Liver (tissue), 9 donors: ENCODE measurements around the gene SIK3. TPM values are rescaled to one million over a fixed set of nuclear protein-coding genes. Genes with fewer than 3 reads are reported as not detected.

Experiments
- DNase-seq: peaks from one replicate; pipeline ENCODE4 v3.0.0-alpha.2; 2017; ENCODE audit warnings: low spot score
- H3K27ac ChIP-seq, 2 donors: one replicate each; pipeline ENCODE4 v1.7.0; 2013; ENCODE audit warnings: inconsistent platforms in 2 of 2, low read length in 2 of 2, control low read depth in 1 of 2, low read depth in 1 of 2, mild to moderate bottlenecking in 1 of 2
- H3K27me3 ChIP-seq, 4 donors: one replicate each; pipeline versions ENCODE4 v1.6.1 to v1.7.0; 2013; ENCODE audit warnings: low read length in 3 of 4, inconsistent platforms in 1 of 4, mild to moderate bottlenecking in 1 of 4, moderate library complexity in 1 of 4; ENCODE audit not compliant: control insufficient read depth in 4 of 4, insufficient read depth in 4 of 4
- H3K36me3 ChIP-seq, 4 donors: one replicate each; pipeline versions ENCODE4 v1.6.1 to v1.7.0; 2013; ENCODE audit warnings: low read length in 3 of 4, mild to moderate bottlenecking in 3 of 4, low read depth in 1 of 4, moderate library complexity in 1 of 4; ENCODE audit not compliant: control insufficient read depth in 4 of 4, insufficient read depth in 3 of 4
- H3K4me1 ChIP-seq, 4 donors: one replicate each; pipeline versions ENCODE4 v1.6.1 to v1.7.0; 2013; ENCODE audit warnings: low read length in 3 of 4, mild to moderate bottlenecking in 3 of 4, moderate library complexity in 1 of 4; ENCODE audit not compliant: control insufficient read depth in 4 of 4, insufficient read depth in 4 of 4
- H3K4me3 ChIP-seq, 3 donors: one replicate each; pipeline versions ENCODE4 v1.6.1 to v1.7.0; 2013; ENCODE audit warnings: low read length in 3 of 3, control low read depth in 1 of 3, low read depth in 1 of 3, mild to moderate bottlenecking in 1 of 3
- H3K9ac ChIP-seq, 2 donors: one replicate each; pipeline ENCODE4 v1.7.0; 2013; ENCODE audit warnings: low read length in 2 of 2, mild to moderate bottlenecking in 2 of 2, moderate library complexity in 2 of 2, control low read depth in 1 of 2, low read depth in 1 of 2
- H3K9me3 ChIP-seq, 4 donors: one replicate each; pipeline versions ENCODE4 v1.6.1 to v1.7.0; 2013; ENCODE audit warnings: low read length in 3 of 4; ENCODE audit not compliant: control insufficient read depth in 4 of 4
- ATF3 ChIP-seq: IDR thresholded peaks from 2 replicates; pipeline ENCODE4 v1.6.1; 2016; ENCODE audit warnings: antibody characterized with exemption
- EGR1 ChIP-seq, 2 donors: IDR thresholded peaks; 2 replicates each; pipeline ENCODE4 v1.6.1; 2016 to 2018; ENCODE audit warnings: antibody characterized with exemption in 2 of 2, low read depth in 2 of 2
- FOXA1 ChIP-seq: IDR thresholded peaks from 2 replicates; pipeline ENCODE4 v1.6.1; 2016; ENCODE audit warnings: antibody characterized with exemption
- FOXA2 ChIP-seq: IDR thresholded peaks from 2 replicates; pipeline ENCODE4 v1.6.1; 2016; ENCODE audit warnings: antibody characterized with exemption
- GABPA ChIP-seq, 2 donors: IDR thresholded peaks in 1 of 2; conservative IDR thresholded peaks in 1 of 2; 2 replicates each; pipeline ENCODE4 v1.6.1; 2016; ENCODE audit warnings: antibody characterized with exemption in 2 of 2, mild to moderate bottlenecking in 1 of 2, moderate library complexity in 1 of 2
- HNF4A ChIP-seq, 2 donors: conservative IDR thresholded peaks; 2 replicates each; pipeline ENCODE4 v1.6.1; 2016; ENCODE audit warnings: antibody characterized with exemption in 2 of 2, mild to moderate bottlenecking in 2 of 2
- HNF4G ChIP-seq: IDR thresholded peaks from 2 replicates; pipeline ENCODE4 v1.6.1; 2016; ENCODE audit warnings: antibody characterized with exemption
- JUND ChIP-seq, 2 donors: IDR thresholded peaks; 2 replicates each; pipeline ENCODE4 v1.6.1; 2016; ENCODE audit warnings: antibody characterized with exemption in 2 of 2
- NR2F2 ChIP-seq: IDR thresholded peaks from 2 replicates; pipeline ENCODE4 v1.6.1; 2016; ENCODE audit warnings: antibody characterized with exemption
- RAD21 ChIP-seq, 2 donors: IDR thresholded peaks; 2 replicates each; pipeline ENCODE4 v1.6.1; 2016; ENCODE audit warnings: antibody characterized with exemption in 2 of 2, mild to moderate bottlenecking in 2 of 2
- RXRA ChIP-seq, 2 donors: IDR thresholded peaks; 2 replicates each; pipeline ENCODE4 v1.6.1; 2017 to 2018; ENCODE audit warnings: antibody characterized with exemption in 2 of 2, mild to moderate bottlenecking in 1 of 2
- SP1 ChIP-seq: IDR thresholded peaks from 2 replicates; pipeline ENCODE4 v1.6.1; 2018; ENCODE audit warnings: antibody characterized with exemption, mild to moderate bottlenecking
- TAF1 ChIP-seq: conservative IDR thresholded peaks from 2 replicates; pipeline ENCODE4 v1.6.1; 2016; ENCODE audit warnings: antibody characterized with exemption, mild to moderate bottlenecking
- YY1 ChIP-seq: IDR thresholded peaks from 2 replicates; pipeline ENCODE4 v1.6.1; 2016; ENCODE audit warnings: antibody characterized with exemption, mild to moderate bottlenecking
- WGBS: extraction: QIAGEN DNeasy Blood & Tissue Kit; methylation state at CpG from one replicate; pipeline ENCODE4 v1.1.7; 2013; 5-methylcytosine and 5-hydroxymethylcytosine counted together
- polyA plus RNA-seq, 2 donors: library from polyadenylated mRNA; stranded (reverse) in 1 of 2; unstranded in 1 of 2; fragments of 200-250 nt in 1 of 2; fragments of >200 nt in 1 of 2; fragmentation: Nextera tagmentation in 1 of 2; extraction: Ambion mirVana in 1 of 2; gene quantifications; one replicate each; pipeline versions ENCODE4 v1.2.1 to v1.2.3, GENCODE V29; 2013 to 2015
- total RNA-seq, 2 donors: library from RNA; depleted of rRNA; stranded (reverse); fragments of >200 nt; gene quantifications; one replicate each; pipeline ENCODE4 v1.2.3, GENCODE V29; 2014
- TF ChIP-seq, protein P1 (sequence below): fragments of 150-350 bp; IDR thresholded peaks from 2 replicates; pipeline ENCODE4 v1.5.1; 2017; ENCODE audit warnings: improper control_type of control experiment, low read depth, low read length; ENCODE audit not compliant: missing input control
- TF ChIP-seq, protein P2 (sequence below): IDR thresholded peaks from 2 replicates; pipeline ENCODE4 v1.6.1; 2016; ENCODE audit warnings: antibody characterized with exemption, mild to moderate bottlenecking
- TF ChIP-seq, protein P3 (sequence below): IDR thresholded peaks from 2 replicates; pipeline ENCODE4 v1.6.1; 2016; ENCODE audit warnings: antibody characterized with exemption
- TF ChIP-seq, protein P4 (sequence below): IDR thresholded peaks from 2 replicates; pipeline ENCODE4 v1.6.1; 2016; ENCODE audit warnings: antibody characterized with exemption
- donor health status: healthy.
- donor health status: healthy.
- donor health status: healthy.
- donor health status: healthy.
- donor health status: healthy.

SIK3 gene
- total and polyA plus RNA-seq, 4 donors = 6.9 to 52.4 (median 14.4) TPM

DNA sequence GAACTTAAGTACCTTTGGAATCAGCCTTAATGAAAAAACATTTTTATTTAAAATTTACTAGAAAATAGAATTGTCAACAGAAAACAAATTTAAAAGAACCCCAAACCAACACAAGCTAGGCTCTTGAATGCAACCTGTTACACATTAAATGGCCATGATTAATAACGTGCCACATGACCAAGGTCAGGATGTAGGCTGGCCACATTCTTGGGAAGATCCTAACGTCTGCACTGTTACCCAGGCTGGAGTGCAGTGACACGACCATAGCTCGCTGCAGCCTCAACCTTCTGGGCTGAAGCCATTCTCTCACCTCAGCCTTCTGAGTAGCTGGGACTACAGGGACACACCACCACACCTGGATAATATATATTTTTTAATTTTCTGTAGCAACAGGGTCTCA, 134.4 kb downstream of the SIK3 start:
- Histone ChIP-seq H3K36me3 (peaks cover 0 to 2% (median 0%) of the 10 kb centered on the region in 4 donors), H3K4me1 (no peaks in the 10 kb centered on the region), H3K4me3 (no peak overlapping the region), H3K9ac (no peak overlapping the region), H3K27me3 (no peaks in the 10 kb centered on the region), H3K27ac (no peak overlapping the region), H3K9me3 (no peaks in the 10 kb centered on the region)
- TF ChIP-seq TAF1 = no peak
- no peak for TF ChIP-seq NR2F2
- TF ChIP-seq, protein P1, sequence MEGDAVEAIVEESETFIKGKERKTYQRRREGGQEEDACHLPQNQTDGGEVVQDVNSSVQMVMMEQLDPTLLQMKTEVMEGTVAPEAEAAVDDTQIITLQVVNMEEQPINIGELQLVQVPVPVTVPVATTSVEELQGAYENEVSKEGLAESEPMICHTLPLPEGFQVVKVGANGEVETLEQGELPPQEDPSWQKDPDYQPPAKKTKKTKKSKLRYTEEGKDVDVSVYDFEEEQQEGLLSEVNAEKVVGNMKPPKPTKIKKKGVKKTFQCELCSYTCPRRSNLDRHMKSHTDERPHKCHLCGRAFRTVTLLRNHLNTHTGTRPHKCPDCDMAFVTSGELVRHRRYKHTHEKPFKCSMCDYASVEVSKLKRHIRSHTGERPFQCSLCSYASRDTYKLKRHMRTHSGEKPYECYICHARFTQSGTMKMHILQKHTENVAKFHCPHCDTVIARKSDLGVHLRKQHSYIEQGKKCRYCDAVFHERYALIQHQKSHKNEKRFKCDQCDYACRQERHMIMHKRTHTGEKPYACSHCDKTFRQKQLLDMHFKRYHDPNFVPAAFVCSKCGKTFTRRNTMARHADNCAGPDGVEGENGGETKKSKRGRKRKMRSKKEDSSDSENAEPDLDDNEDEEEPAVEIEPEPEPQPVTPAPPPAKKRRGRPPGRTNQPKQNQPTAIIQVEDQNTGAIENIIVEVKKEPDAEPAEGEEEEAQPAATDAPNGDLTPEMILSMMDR = no peak
- TF ChIP-seq HNF4G = no peak
- TF ChIP-seq, protein P2, sequence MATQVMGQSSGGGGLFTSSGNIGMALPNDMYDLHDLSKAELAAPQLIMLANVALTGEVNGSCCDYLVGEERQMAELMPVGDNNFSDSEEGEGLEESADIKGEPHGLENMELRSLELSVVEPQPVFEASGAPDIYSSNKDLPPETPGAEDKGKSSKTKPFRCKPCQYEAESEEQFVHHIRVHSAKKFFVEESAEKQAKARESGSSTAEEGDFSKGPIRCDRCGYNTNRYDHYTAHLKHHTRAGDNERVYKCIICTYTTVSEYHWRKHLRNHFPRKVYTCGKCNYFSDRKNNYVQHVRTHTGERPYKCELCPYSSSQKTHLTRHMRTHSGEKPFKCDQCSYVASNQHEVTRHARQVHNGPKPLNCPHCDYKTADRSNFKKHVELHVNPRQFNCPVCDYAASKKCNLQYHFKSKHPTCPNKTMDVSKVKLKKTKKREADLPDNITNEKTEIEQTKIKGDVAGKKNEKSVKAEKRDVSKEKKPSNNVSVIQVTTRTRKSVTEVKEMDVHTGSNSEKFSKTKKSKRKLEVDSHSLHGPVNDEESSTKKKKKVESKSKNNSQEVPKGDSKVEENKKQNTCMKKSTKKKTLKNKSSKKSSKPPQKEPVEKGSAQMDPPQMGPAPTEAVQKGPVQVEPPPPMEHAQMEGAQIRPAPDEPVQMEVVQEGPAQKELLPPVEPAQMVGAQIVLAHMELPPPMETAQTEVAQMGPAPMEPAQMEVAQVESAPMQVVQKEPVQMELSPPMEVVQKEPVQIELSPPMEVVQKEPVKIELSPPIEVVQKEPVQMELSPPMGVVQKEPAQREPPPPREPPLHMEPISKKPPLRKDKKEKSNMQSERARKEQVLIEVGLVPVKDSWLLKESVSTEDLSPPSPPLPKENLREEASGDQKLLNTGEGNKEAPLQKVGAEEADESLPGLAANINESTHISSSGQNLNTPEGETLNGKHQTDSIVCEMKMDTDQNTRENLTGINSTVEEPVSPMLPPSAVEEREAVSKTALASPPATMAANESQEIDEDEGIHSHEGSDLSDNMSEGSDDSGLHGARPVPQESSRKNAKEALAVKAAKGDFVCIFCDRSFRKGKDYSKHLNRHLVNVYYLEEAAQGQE = no peak
- TF ChIP-seq RAD21 (IDR thresholded peaks at IDR 0.05) = no peak
- TF ChIP-seq SP1 = no peak
- TF ChIP-seq GABPA (IDR thresholded peaks at IDR 0.05 in 1 of 2, conservative IDR thresholded peaks at IDR 0.05 in 1 of 2) = no peak
- no peak for TF ChIP-seq RXRA (IDR thresholded peaks at IDR 0.05)
- TF ChIP-seq, protein P3, sequence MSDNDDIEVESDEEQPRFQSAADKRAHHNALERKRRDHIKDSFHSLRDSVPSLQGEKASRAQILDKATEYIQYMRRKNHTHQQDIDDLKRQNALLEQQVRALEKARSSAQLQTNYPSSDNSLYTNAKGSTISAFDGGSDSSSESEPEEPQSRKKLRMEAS = no peak
- TF ChIP-seq, protein P4, sequence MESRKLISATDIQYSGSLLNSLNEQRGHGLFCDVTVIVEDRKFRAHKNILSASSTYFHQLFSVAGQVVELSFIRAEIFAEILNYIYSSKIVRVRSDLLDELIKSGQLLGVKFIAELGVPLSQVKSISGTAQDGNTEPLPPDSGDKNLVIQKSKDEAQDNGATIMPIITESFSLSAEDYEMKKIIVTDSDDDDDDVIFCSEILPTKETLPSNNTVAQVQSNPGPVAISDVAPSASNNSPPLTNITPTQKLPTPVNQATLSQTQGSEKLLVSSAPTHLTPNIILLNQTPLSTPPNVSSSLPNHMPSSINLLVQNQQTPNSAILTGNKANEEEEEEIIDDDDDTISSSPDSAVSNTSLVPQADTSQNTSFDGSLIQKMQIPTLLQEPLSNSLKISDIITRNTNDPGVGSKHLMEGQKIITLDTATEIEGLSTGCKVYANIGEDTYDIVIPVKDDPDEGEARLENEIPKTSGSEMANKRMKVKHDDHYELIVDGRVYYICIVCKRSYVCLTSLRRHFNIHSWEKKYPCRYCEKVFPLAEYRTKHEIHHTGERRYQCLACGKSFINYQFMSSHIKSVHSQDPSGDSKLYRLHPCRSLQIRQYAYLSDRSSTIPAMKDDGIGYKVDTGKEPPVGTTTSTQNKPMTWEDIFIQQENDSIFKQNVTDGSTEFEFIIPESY = no peak
- no peak for TF ChIP-seq JUND (IDR thresholded peaks at IDR 0.05)
- no peak for TF ChIP-seq YY1
- no peak for TF ChIP-seq ATF3
- TF ChIP-seq FOXA2 = no peak
- no peak for TF ChIP-seq HNF4A (conservative IDR thresholded peaks at IDR 0.05)
- no peak for TF ChIP-seq FOXA1
- no peak for TF ChIP-seq EGR1 (IDR thresholded peaks at IDR 0.05; ENCODE audit: low read depth in 2 of 2)
- WGBS = 83% methylated on average over 4 of the region's 4 CpGs
- DNase-seq = no peak
